ENCODE data around the gene KCTD7. TPM values are rescaled to one million over a fixed set of nuclear protein-coding genes. Genes with fewer than 3 reads are reported as not detected.

The KCTD7 gene
- total and polyA plus RNA-seq, 2 of the 4 experiments (the other 2 are of a cell fraction): 6.1 to 12.8 TPM

DNA sequence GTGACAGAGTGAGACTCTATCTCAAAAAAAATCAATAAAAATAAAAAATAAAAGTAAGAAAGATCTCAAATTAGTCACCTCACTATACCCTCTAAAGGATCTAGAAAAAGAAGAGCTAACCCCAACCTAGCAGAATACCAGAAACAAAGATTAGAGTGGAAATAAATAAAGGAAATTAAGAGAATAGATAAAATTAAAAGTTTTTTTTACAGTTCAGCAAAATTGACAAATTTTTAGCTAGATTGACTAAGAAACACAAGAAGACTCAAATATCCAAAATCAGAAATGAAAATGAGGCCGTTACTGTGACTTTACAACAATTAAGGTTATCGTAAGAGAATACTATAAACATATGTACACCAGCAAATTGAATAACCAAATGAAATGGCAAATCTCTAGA lies 29.1 kb downstream of the KCTD7 start:
- TF ChIP-seq RFX5 (IDR thresholded peaks at IDR 0.05; ENCODE audit: low read depth, low read length) (no peak), CEBPB (IDR thresholded peaks at IDR 0.05; ENCODE audit: low read depth, low read length) (no peak), SMC3 (IDR thresholded peaks at IDR 0.05; ENCODE audit: low read depth, low read length) (no peak), FOS (IDR thresholded peaks at IDR 0.05; ENCODE audit: low read depth, low read length) (no peak), ELK1 (IDR thresholded peaks at IDR 0.05; ENCODE audit: borderline replicate concordance, low read depth, low read length) (no peak), MXI1 (IDR thresholded peaks at IDR 0.05; ENCODE audit: borderline replicate concordance, low read depth, low read length) (no peak), MAZ (IDR thresholded peaks at IDR 0.05; ENCODE audit: borderline replicate concordance, low read depth, low read length) (no peak), NFE2L2 (IDR thresholded peaks at IDR 0.05; ENCODE audit: low read depth, low read length) (no peak), CHD1 (IDR thresholded peaks at IDR 0.05; ENCODE audit: low read depth, low read length) (no peak), BHLHE40 (IDR thresholded peaks at IDR 0.05; ENCODE audit: low read depth, low read length) (no peak), USF2 (IDR thresholded peaks at IDR 0.05; ENCODE audit: low read depth, low read length) (no peak), RAD21 (IDR thresholded peaks at IDR 0.05; ENCODE audit: low read length) (no peak), POLR2A (IDR thresholded peaks at IDR 0.05; ENCODE audit: low read depth, low read length) (no peak), MAFK (IDR thresholded peaks at IDR 0.05; ENCODE audit: low read depth, low read length) (no peak), RCOR1 (IDR thresholded peaks at IDR 0.05; ENCODE audit: insufficient replicate concordance, low read length) (no peak)
- TF ChIP-seq, protein P1, sequence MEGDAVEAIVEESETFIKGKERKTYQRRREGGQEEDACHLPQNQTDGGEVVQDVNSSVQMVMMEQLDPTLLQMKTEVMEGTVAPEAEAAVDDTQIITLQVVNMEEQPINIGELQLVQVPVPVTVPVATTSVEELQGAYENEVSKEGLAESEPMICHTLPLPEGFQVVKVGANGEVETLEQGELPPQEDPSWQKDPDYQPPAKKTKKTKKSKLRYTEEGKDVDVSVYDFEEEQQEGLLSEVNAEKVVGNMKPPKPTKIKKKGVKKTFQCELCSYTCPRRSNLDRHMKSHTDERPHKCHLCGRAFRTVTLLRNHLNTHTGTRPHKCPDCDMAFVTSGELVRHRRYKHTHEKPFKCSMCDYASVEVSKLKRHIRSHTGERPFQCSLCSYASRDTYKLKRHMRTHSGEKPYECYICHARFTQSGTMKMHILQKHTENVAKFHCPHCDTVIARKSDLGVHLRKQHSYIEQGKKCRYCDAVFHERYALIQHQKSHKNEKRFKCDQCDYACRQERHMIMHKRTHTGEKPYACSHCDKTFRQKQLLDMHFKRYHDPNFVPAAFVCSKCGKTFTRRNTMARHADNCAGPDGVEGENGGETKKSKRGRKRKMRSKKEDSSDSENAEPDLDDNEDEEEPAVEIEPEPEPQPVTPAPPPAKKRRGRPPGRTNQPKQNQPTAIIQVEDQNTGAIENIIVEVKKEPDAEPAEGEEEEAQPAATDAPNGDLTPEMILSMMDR (conservative IDR thresholded peaks at IDR 0.05; ENCODE audit: low read depth, low read length): no peak
- CTCF ChIA-PET: no interaction called here
- Histone ChIP-seq H3K27me3 (ENCODE audit: control insufficient read depth, insufficient read depth, low read length) (no peaks in the 10 kb centered on the region), H2AFZ (replicated peaks; ENCODE audit: low read length, poor library complexity) (no peak overlapping the region), H3K36me3 (ENCODE audit: control insufficient read depth, insufficient read depth, low read length) (peaks cover 6% of the 10 kb centered on the region; the same call in 1 of the 2 replicates), H3K4me3 (ENCODE audit: insufficient read depth, low read depth, low read length) (no peak overlapping the region), H4K5ac (ENCODE audit: low read depth, low read length) (no peak overlapping the region), H3K9ac (ENCODE audit: low read depth, low read length) (no peak overlapping the region), H4K8ac (ENCODE audit: low read depth in 2 of 2, low read length in 2 of 2) (no peak overlapping the region), H2BK15ac (ENCODE audit: low read depth, low read length) (no peak overlapping the region), H4K91ac (ENCODE audit: insufficient read depth, low read depth, low read length) (no peak overlapping the region), H3K79me1 (ENCODE audit: low read depth in 1 of 2, low read length in 2 of 2) (peaks cover 23 to 48% of the 10 kb centered on the region in 2 experiments), H3K9me1 (ENCODE audit: insufficient read depth, low read length) (peaks cover 15% of the 10 kb centered on the region), H2BK5ac (ENCODE audit: low read depth, low read length, poor library complexity, severe bottlenecking) (no peak overlapping the region), H3K18ac (ENCODE audit: low read depth, low read length) (no peak overlapping the region), H3K4me1 (ENCODE audit: control insufficient read depth, insufficient read depth, low read length) (peaks cover 4% of the 10 kb centered on the region; the same call in 1 of the 2 replicates), H3K4me2 (ENCODE audit: low read depth, low read length) (no peak overlapping the region), H3K23ac (ENCODE audit: low read depth, low read length) (no peak overlapping the region), H3K27ac (ENCODE audit: insufficient read depth, low read length) (no peak overlapping the region), H3K14ac (replicated peaks; ENCODE audit: low read depth, low read length) (no peak overlapping the region), H4K20me1 (ENCODE audit: insufficient read depth, low read length) (peaks cover 20% of the 10 kb centered on the region), H3K56ac (ENCODE audit: extremely low read depth, insufficient read depth, low read length) (no peak overlapping the region), H3K4ac (ENCODE audit: low read depth, low read length) (no peak overlapping the region), H2AK9ac (replicated peaks; ENCODE audit: low read depth, low read length, poor library complexity) (no peak overlapping the region), H2BK120ac (ENCODE audit: low read depth, low read length) (no peak overlapping the region), H3K9me3 (ENCODE audit: control insufficient read depth, insufficient read depth, low read length) (no peaks in the 10 kb centered on the region), H2AK5ac (ENCODE audit: low read depth, low read length) (no peak overlapping the region), H2BK20ac (ENCODE audit: low read depth, low read length) (no peak overlapping the region)
- BruUV-seq (replicated peaks): no TSS peak
- in situ Hi-C loops (cut with MboI; ENCODE audit: low sequenced_read_pairs): no loop called here
- dilution Hi-C loops (cut with HindIII; ENCODE audit: low sequenced_read_pairs, unreplicated experiment): no loop called here
- no peak for DNase-seq
- POLR2A ChIA-PET (ENCODE audit: unreplicated experiment): no interaction called here
- whole genome bisulfite sequencing, 2 experiments (ENCODE audit: extremely low coverage in 2 of 2, insufficient read length in 1 of 2): no CpG with 5 or more reads among the region's 2 CpGs
- intact Hi-C loops (cut with micrococcal nuclease): no loop called here
- no peak for ATAC-seq (ENCODE audit: low read depth)

Data from IMR-90 (cell line).